Stimulated activated CD4-positive, alpha-beta T cell treated with anti-CD3 and anti-CD28 coated beads, TNF-alpha, amount 100 ng/mL, for 48 hours (primary cell): ENCODE data around the gene SLC15A5.

ENCODE experiments used
- DNase-seq, 3 donors: peaks; one replicate each; pipeline ENCODE4 v3.0.0-alpha.2; 2020; ENCODE audit warnings: low read depth in 3 of 3

SLC15A5 gene

DNA sequence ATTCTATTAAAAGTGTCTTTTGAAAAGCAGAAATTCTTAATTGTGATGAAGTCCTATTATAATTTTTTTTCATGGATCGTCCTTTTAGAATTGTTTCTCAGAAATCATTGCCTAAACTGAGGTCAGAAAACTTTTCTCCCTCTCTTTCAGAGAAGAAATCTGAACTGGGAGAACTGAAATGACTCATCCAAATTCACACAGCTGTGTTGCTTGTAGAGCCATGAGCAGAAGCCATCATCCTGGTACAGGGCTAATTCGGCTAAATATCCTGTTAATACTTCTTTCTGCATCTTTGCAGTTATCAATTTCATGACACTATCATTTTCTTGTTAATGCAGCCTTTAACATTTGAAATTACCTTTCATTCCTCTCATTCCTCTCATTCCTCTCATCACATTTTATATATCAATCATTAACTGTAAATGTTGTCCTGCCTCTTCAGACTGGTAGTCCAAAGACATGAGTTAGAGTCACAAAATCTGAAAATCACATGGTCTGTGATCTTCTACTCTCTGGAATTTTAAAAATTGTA, 15.5 kb downstream of the SLC15A5 start:
- DNase-seq: no peak

DNA sequence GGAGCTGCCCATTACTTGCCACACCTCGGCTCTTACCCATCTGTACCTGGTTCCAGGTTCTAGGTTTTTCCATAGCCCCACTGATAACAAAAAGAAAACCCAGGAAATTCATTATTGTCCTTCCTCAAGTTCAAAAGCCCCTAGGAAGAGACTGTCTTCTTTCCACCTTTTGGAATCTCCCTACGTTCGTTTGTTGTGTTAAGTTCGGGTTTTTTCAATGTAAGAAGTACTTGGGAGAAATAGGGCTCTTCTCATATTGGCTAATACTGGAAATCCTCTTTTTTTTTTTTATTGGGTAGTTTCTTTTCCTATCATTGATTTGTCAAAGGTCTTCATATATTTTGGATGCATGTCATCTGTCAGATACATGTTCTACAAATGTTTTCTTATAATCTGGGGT, 17.3 kb downstream of the SLC15A5 start:
- no peak for DNase-seq

DNA sequence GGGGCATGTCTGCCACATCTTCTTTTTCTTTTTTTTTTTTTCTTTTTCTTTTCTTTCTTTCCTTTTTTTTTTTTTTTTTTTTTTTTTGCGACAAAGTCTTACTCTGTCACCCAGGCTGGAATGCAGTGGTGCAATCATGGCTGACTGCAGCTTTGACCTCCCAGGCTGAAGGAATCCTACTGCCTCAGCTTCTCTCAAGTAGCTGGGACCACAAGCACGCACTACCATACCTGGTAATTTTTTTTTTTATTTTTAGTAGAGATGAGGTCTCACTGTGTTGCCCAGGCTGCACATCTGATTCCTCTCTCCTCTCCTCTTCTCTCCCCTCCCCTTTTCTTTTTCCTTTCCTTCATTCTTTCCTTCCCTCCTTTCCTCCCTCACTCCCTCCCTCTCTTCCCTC, 18.5 kb downstream of the SLC15A5 start:
- no peak for DNase-seq

DNA sequence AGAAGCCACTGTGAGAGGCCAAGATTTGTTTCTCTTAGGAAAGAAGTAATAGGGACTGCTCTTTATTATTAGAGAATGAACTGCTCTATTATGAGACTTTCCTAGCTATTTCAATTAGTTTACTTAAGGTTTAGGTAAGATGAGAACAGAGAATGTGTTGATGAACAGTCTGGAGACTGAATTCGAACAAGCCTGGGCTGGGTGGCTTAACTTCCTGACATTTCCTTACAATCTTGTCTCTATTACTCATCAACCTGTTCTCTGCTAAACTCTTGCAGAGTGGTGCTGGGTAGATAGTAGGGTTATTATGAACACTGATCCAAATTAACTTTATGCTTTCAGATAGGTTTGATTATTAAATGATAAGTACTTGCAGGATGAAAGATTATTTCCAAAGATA, 31.2 kb downstream of the SLC15A5 start:
- DNase-seq: no peak

DNA sequence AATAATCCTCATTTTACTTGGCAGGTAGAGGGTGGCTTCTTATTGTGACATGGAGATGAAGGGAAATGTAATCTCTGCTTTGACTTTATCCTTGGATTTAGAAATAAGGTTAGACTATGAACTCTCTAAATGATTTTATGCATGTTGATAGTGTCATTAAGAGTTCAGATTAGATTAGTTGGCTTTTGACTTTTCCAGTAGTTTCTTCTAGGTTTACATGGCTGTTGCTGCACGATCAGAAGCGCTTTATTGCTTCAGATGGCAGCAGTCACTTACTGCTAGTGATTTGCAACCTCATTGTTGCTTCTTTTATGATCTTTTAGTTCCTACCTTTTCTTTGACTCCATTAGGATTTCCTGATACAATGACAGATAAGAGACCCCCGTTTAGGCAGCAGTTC, 32.3 kb downstream of the SLC15A5 start:
- DNase-seq: no peak

DNA sequence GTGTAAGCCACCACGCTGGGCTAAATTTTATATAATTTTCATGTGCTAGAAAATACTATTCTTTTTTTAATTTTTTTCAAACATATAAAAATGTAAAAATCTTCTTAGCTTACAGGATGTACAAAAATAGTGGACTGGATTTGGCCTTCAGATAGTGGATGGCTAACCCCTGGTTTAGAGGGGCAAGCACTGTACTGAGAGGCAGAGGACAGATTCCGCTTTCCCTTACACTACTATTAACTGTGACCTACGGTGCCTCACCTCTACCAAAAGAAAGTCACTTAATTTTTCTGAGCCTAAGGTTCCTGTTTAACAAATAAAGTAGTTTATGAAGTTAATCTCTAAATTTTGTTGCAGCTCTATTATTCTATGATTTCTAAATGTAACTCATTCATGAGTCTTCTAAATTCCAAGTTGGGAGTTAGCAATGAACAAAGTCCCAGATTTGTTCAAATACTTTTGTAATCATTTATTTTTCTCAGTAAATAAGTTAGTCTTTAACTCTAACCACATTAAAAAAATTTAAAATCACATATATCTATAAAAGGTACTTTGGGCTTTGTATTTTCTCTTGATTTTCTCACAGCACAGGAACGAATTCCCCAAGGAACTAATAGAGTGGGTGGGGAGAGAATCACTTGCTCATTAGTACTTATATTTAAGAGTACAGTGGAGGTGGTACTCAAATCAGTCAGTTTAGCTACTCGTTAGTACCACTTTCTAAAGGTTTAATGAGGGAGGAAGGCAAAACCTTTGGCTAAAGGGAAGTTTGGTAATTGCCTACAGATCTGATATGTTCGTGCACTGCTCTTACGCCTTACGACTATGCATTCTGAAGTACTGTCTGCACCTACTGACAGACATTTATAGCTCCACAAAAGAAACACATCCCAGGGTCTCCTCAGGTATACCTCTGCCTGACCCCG, 33.7 kb downstream of the SLC15A5 start:
- DNase-seq: no peak

DNA sequence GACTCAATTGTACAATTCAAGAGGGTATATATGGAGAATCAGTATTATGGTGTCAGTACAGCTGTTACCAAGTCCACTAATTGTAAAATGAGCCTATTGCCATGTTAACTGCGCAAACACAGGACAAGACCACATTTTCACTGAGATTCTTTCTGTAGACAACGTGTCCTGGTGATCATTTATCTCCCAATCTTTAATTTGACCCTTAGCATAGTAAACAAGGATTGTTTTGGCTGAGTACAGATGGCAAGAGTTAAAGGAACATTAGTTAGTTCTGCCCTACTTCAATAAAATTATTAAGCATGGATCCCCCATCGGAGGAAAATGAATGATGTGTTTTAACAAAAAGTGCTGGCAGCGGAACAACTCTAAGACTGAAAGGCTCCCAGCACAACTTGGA, 36.1 kb downstream of the SLC15A5 start:
- no peak for DNase-seq

DNA sequence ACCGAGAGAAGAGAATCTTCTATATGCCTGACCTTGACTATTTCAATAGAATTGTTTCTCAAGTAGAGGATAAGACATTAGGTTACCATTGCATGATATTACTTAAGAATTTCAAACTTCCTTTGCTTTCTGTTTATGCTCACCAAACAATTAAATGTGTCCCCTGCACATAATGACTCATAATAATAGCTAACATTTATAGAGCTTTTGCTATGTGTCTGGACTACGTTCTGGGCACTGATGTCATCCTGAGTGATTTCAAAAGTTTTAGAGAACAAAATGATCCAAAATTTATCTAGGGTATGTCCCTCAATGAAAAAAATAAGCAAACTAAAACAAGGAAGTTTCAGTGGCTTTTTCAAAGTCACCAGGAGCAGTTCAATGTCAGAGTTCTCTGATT, 38.8 kb downstream of the SLC15A5 start:
- DNase-seq: no peak

DNA sequence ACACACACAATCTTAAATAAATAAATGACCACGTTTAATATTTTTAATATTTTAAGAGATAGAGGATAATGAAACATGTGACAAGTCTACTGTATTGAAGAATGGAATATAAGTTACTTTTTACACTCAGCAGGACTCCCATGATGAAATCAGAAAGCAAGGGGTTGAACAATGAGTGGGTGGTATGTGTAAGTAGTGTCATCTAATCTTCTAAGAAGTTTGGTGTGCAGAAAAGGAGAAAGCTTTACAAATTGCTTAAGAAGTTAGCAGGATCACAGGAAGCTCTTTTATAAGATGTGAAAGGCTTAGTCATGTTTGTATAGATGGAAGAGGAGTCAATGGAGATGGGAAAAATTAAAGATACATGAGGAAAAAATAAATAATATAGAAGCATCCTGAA, 47.8 kb downstream of the SLC15A5 start:
- no peak for DNase-seq

DNA sequence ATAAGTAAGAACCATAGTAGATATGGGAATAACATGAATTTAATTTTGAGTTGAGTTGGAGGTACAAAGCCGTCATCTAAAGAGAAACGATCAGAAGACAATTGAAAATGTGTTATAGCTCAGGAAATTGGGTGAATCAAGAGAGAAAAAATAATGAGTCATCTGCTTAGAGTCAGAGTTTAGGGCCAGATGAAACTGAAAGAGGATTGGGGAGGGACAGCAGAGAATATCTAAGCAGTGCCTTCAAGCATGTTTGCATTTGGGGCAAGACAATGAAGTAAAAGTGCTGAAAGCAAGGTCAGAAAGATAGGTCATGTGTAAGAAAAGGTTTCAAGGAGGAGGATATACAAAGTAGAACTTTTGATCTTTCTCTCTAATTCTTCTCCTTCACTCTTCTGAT, 49.4 kb downstream of the SLC15A5 start:
- no peak for DNase-seq

DNA sequence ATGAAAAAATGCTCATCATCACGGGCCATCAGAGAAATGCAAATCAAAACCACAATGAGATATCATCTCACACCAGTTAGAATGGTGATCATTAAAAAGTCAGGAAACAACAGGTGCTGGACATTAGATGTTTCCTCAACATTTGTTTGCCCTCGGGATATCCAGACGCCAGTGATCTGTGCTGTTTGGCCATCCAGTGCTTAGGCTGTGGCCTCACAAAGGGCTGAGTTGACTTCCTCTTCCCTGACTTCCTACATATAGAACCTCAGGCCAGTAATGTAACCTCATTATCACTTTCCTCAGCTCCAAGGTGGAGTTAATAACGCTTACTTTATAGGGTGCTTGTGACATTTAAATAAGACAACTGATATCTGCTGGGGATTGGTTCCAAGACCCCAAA, 51.8 kb downstream of the SLC15A5 start:
- DNase-seq: no peak

DNA sequence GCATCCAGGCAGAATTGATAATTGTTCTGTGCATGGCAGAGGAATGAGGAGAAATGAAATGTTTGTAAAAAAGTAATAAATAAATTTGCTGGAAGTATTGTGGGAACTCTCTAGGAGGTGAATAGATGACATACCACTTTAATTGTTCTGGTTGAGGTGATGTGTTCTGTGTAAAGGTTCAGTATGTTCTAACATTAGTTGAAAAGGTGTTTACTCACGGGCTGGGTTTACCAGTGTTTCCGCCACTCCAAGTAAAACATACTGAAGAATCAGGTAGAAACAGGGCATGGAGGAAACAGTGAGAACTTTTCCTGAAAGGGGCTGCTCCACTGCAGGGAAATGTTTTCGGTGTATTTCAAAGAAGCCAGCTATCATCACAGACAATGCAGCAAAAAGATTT, 53.3 kb downstream of the SLC15A5 start:
- DNase-seq: no peak

DNA sequence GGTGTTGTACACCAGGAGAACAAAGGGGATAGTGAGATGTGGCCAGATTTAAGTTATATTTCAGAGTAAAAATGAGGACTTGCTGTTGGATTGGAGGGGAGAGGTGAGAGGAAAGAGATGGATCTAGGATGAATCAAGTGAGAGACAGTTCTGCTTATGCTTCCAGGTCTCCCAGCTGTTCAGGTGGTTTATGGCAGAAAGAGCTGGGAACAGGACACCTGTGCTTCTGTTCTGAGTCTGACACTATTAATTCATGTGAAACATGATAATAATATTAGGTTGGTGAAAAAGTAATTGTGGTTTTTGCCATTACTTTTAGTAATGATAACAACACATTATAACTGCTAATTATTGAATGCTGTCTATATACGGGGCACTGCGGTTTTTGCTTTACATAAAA, 55.7 kb downstream of the SLC15A5 start:
- DNase-seq: no peak

DNA sequence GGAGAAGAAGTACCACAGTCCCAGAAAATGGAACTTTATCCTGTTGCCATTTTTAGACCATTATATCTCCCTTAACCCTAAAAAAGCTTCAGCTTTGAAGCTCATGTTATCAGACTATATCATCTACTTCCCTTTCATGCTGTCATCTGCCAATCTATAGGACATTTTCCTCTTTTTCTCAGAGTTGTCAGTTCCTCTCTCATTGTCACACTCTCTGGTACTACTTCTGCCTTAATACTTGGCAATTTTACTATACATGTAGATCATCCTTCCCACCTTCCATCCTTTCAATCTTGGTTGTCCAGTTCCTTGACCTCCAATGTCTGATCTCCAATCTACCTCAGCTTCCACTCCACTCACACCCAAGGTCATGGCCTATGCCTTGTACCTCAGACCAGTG, 57.4 kb downstream of the SLC15A5 start:
- no peak for DNase-seq

DNA sequence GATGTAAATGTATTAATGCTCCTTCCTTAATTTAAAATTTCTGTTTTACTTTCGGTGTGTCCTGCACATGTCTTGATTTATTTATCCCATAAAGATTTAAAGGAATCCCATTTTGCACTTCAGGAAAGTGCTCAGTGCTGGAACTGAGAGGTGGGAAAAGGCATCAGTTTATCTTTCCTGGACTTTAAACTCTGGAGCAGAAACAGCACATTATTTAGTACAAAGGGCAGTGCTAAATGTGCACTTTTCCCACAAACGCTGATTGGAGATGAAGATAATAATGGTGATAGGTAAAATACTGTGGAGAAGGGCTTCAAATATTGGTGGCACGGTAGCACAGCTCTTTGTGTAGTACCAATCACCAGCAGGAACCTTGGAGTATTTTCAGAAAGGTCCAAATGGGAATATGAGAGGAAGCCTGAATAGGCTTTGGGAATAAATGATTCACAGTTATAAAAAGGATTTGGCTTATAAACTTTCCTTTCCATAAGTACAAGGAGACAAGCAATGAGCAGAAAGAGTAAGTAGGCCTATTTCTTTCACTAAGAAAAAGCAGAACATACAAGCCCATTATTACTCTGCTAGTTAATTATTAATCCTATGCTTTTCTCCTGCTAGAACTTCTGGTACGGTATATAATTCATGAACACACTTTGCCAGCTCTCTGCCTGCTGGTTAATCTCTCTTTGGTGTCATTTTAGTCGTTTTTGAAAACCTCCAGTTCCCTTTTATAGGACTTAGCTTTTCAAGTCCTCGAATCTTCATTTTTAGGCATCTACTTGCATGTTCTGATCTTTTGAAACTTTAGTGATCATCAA, 58.3 kb downstream of the SLC15A5 start:
- DNase-seq: no peak

DNA sequence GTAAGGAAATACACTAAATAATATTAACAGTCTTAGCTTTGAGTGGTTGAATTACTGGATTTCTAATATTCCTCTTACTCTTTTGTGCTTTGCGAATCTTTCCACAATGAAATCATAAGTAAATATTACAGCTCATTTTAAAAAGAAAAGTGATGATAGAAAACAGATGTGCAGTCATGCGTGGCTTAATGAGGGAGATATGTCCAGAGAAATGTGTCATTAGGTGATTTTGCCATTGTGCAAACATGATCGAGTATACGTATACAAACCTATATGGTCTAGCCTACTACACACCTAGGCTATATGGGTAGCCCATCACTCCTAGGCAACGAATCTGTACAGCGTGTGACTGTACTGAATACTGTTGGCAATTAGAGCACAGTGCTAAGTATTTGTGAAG, 59.3 kb downstream of the SLC15A5 start:
- DNase-seq: no peak

DNA sequence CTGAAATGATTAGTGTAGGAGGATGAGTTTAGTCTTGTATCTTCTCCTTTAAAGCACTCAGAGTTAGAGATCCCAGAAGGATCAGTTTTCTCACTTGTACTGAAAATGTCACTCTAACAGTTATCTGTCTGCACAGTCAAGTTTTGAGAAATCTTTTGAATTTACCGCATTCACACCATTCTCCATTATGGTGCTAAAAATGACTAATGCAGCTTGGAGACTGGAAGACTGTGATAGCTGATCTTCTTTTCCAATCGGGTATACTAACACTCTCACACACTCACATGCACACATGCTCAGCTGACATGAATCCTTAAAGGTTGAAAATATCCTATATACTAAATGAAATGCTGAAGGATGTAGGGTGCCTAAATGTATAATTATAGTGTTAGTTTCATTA, 65.8 kb downstream of the SLC15A5 start:
- DNase-seq: no peak

DNA sequence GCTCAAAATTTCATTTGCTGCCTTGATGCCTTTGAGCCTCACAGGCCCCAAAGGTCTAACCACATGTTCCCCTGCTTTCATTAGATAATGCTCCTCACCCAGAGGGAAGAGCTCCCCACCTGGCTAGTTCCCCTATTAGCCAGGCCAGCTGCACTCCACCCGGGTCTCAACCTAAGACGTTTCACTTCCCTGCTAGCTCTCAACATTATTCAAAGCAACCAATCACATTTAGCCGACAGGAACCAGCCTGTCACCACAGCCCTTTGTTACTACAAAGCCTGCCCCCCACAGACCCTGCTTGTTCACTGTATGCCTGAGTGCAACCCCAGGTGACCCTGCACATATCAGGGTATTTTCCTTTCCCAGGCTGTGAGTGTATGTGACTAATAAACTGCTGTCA, 78.6 kb downstream of the SLC15A5 start:
- DNase-seq: no peak

DNA sequence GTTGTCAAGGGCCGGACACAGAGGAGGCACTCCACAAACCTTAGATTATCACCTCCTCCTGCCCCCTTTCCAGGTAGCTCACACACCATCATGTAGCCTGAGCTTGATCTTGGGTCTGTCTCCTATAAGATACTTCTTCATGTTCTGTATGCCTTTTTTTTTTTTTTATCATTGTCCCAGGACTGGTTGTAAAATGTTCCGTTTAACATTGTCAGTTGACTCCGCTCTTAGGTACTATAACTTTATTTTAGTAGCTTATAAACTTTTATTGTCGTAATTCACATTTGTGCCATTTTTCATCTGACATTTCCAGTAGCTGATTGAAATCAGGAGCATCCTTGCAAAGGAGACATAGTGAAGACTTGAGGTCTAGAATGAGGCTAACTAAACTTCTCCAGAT, 79.9 kb downstream of the SLC15A5 start:
- no peak for DNase-seq

DNA sequence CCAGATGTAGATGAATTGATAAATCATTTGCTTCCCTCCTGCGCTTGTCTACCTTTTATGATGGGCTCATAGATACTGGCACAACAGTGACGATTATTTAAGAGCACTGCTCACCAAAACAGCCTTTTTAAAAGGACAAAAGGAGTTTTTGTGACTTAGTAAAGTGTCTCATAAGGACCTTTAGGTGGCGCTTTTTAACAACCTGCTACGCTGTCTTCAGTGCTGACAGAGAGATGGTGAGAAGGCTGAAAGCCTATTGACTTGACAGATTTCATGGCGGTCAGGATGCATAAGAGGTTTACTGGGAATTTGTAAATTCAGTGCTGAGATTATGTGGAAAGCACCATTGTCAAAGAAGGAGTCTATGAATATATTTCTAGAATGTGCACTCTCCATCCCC, 87.6 kb downstream of the SLC15A5 start:
- no peak for DNase-seq

DNA sequence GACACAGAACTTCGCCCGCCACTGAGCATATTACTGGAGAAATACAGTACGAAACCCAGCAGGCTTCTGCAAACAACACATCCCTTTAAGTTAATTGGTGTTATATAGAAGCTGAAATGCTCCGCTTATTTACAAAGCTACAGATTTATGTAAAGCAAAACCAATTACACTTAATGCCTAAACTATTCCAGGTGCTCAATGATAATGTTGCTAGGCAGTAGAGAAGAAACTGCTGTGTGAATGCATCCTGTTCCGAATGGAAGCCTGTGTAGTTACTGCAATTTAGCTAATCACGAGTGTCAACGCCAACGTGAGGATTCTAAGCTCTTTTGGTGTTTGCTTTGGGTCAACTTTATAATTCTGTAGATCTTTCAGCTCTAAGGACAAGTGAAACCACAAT, 89.8 kb downstream of the SLC15A5 start:
- no peak for DNase-seq

DNA sequence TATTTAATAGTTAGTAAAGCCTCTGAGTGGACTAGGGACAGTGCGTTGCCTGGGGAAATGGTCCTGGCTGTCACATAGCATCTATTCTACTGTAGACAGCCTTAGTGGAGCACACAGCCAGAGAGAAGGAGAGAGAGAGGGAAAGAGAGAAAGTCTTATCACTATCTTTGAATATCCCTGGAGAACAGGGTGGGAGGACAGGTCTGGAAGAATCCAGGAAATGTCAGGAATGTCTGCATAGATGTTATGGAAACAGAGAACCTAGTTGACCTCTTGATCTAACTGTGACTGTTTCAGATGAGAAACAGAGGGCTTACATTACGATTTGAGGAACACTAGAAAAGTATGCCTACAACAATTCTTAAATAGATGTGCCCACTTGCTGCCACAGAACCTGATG, 92.8 kb downstream of the SLC15A5 start:
- no peak for DNase-seq

DNA sequence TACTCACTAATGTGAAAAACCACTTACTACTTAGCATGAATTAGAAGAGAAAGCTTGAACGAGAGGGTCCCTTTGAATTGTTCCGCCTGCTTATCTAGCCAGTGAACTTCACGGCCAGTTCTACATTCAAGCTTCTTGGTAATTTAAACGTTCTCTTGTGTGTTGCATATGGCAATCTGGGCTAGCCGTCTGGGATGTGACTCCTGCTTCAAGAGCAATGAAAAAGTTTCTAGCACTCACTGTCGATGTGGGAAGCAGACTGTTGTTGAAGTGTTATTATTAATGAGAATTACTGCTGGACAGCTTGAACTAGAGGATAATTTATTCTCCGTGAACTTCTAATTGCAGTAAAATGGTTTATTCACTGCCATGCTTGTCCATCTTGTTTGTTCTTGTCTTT, 93.9 kb downstream of the SLC15A5 start:
- no peak for DNase-seq
